Testis (tissue), 3 donors: ENCODE measurements around the gene TCF23. TPM values are rescaled to one million over a fixed set of nuclear protein-coding genes. Genes with fewer than 3 reads are reported as not detected.

ENCODE experiments used
- DNase-seq: peaks from one replicate; pipeline ENCODE4 v3.0.0-alpha.2; 2019
- H3K27ac ChIP-seq, 2 donors: fragments of 200-600 bp; sonication (generic); one replicate each; pipeline ENCODE4 v1.5.1; 2019
- H3K27me3 ChIP-seq: fragments of 200-600 bp; sonication (generic); one replicate; pipeline ENCODE4 v1.5.1; 2019
- H3K36me3 ChIP-seq: fragments of 200-600 bp; sonication (generic); one replicate; pipeline ENCODE4 v1.5.1; 2017; ENCODE audit warnings: low read depth; ENCODE audit errors: missing control alignments
- H3K4me1 ChIP-seq: fragments of 200-600 bp; sonication (generic); one replicate; pipeline ENCODE4 v1.5.1; 2019
- H3K4me3 ChIP-seq, 2 donors: fragments of 200-600 bp; sonication (generic); one replicate each; pipeline ENCODE4 v1.5.1; 2017 to 2019
- H3K9me3 ChIP-seq: fragments of 200-600 bp; sonication (generic); one replicate; pipeline ENCODE4 v1.5.1; 2017
- CTCF ChIP-seq, 3 experiments: fragments of 450-650 bp in 2 of 3; fragments of 200-600 bp in 1 of 3; sonication (generic) in 1 of 3; IDR thresholded peaks; one replicate each; pipeline ENCODE4 v1.5.1; 2016 to 2019; ENCODE audit warnings: antibody characterized with exemption in 3 of 3, mild to moderate bottlenecking in 2 of 3, moderate library complexity in 1 of 3
- POLR2A ChIP-seq: fragments of 450-650 bp; IDR thresholded peaks from one replicate; pipeline ENCODE4 v1.6.1; 2017; ENCODE audit warnings: antibody characterized with exemption, mild to moderate bottlenecking, moderate library complexity
- WGBS, 2 donors: methylation state at CpG; one replicate each; pipeline ENCODE4 v1.1.5; 2018; 5-methylcytosine and 5-hydroxymethylcytosine counted together
- intact Hi-C: fragments of 100-400 bp; cut with DNase I; formaldehyde crosslinking; loops from one replicate; pipeline ENCODE4 v1.15.1; 2023; ENCODE audit warnings: low total_unique reads
- polyA plus RNA-seq: library from polyadenylated mRNA; stranded (reverse); fragments of 350-450 nt; fragmentation: Illumina TruSeq; extraction: RNeasy Lipid Tissue Mini Kit (QIAGEN cat#74804); gene quantifications from one replicate; pipeline ENCODE4 v1.2.3, GENCODE V29; 2014; ENCODE audit warnings: low read depth, low replicate concordance; ENCODE audit not compliant: insufficient read depth
- total RNA-seq, 2 donors: library from RNA; depleted of rRNA; stranded (reverse); fragments of >200 nt; gene quantifications; one replicate each; pipeline ENCODE4 v1.2.3, GENCODE V29; 2016

Gene TCF23
- total and polyA plus RNA-seq, 3 donors from 2014 or later: 5.5 to 6.7 (median 6.6) TPM

- 90% methylated on average over 3 to 7 of the region's 7 CpGs for WGBS, 2 donors
- TF ChIP-seq CTCF (IDR thresholded peaks at IDR 0.05): no peak
- Histone ChIP-seq H3K9me3 (no peaks in the 10 kb centered on the region), H3K27ac (no peak overlapping the region), H3K4me1 (peaks cover 11% of the 10 kb centered on the region), H3K27me3 (no peaks in the 10 kb centered on the region), H3K36me3 (no peaks in the 10 kb centered on the region), H3K4me3 (no peak overlapping the region)
- intact Hi-C loops: no loop called here
- DNase-seq: no peak
Measured at GRCh38 chr2:27136751-27137150, 12.1 kb upstream of the TCF23 start.

GRCh38 chr2:27137322-27137935 lies 11.4 kb upstream of the TCF23 start:
- no peaks in the 10 kb centered on the region for H3K27me3 ChIP-seq
- intact Hi-C loops: no loop called here
- 91 to 92% methylated on average over 14 to 21 of the region's 21 CpGs for WGBS, 2 donors
- no peak for DNase-seq
- no peak for TF ChIP-seq CTCF (IDR thresholded peaks at IDR 0.05)
- no peak for TF ChIP-seq POLR2A
- no peak overlapping the region for H3K27ac ChIP-seq
- peaks cover 11% of the 10 kb centered on the region for H3K4me1 ChIP-seq
- H3K9me3 ChIP-seq: no peaks in the 10 kb centered on the region
- no peak overlapping the region for H3K4me3 ChIP-seq
- H3K36me3 ChIP-seq: no peaks in the 10 kb centered on the region

GRCh38 chr2:27138111-27138510 lies 10.7 kb upstream of the TCF23 start:
- TF ChIP-seq CTCF (IDR thresholded peaks at IDR 0.05): no peak
- TF ChIP-seq POLR2A: no peak
- Histone ChIP-seq H3K4me3 (no peak overlapping the region), H3K27ac (no peak overlapping the region), H3K4me1 (peaks cover 5% of the 10 kb centered on the region), H3K27me3 (no peaks in the 10 kb centered on the region), H3K36me3 (no peaks in the 10 kb centered on the region), H3K9me3 (no peaks in the 10 kb centered on the region)
- DNase-seq: no peak
- 73 to 78% methylated on average over 7 of the region's 7 CpGs for WGBS, 2 donors
- intact Hi-C loops: no loop called here

GRCh38 chr2:27139310-27139709 lies 9.5 kb upstream of the TCF23 start, which contains the start of gene PRR30:
Gene PRR30, minus strand, starts transcription at chr2:27139410. Its CDS starts 1,081 bp downstream, at chr2:27138329.
- Histone ChIP-seq H3K4me1 (no peaks in the 10 kb centered on the region), H3K27me3 (no peaks in the 10 kb centered on the region), H3K4me3 (no peak within 1 kb of the TSS), H3K36me3 (no peaks in the 10 kb centered on the region), H3K9me3 (no peaks in the 10 kb centered on the region), H3K27ac (no peak within 1 kb of the TSS)
- WGBS, 2 donors: 77 to 91% methylated on average over 4 of the region's 4 CpGs
- intact Hi-C loops: no loop called here
- no peak for DNase-seq
- TF ChIP-seq POLR2A (no peak), CTCF (IDR thresholded peaks at IDR 0.05) (no peak)

GRCh38 chr2:27143285-27143684 lies 5.5 kb upstream of the TCF23 start:
- H3K9me3 ChIP-seq: no peaks in the 10 kb centered on the region
- 86 to 95% methylated on average over 1 of the region's 1 CpG for WGBS, 2 donors
- no peak for DNase-seq
- no peaks in the 10 kb centered on the region for H3K27me3 ChIP-seq
- no peak overlapping the region for H3K4me3 ChIP-seq
- no peaks in the 10 kb centered on the region for H3K4me1 ChIP-seq
- intact Hi-C loops: no loop called here
- H3K27ac ChIP-seq: no peak overlapping the region
- no peak for TF ChIP-seq CTCF (IDR thresholded peaks at IDR 0.05)
- H3K36me3 ChIP-seq: no peaks in the 10 kb centered on the region
